Stimulated activated memory B cell treated with anti-CD40 and anti-IgM and Interleukin-4, amounts not matched to agents 10 μg/mL and 1 μg/mL and 100 μg/mL, for 72 hours (primary cell): ENCODE data around the gene BET1L.
"Not testable (repeated sequence)": the region's sequence is repeated elsewhere in the genome, so short reads cannot be mapped to it uniquely, and the experiment has no call there.

Experiments
- ATAC-seq: fragments of 150-1000 bp; cut with Tn5 transposase; 2 replicates; pipeline ENCODE4 v1.10.0; 2021
- H3K27ac Mint-ChIP-seq: one replicate; pipeline ENCODE4 v1.8.0; 2022; ENCODE audit warnings: mild to moderate bottlenecking, mixed read lengths
- H3K27me3 Mint-ChIP-seq: one replicate; pipeline ENCODE4 v1.8.0; 2022; ENCODE audit warnings: mixed read lengths
- H3K36me3 Mint-ChIP-seq: one replicate; pipeline ENCODE4 v1.8.0; 2022; ENCODE audit warnings: mixed read lengths
- H3K4me1 Mint-ChIP-seq: one replicate; pipeline ENCODE4 v1.8.0; 2022; ENCODE audit warnings: mixed read lengths
- H3K4me3 Mint-ChIP-seq: one replicate; pipeline ENCODE4 v1.8.0; 2022; ENCODE audit warnings: mild to moderate bottlenecking, moderate library complexity, mixed read lengths
- H3K9me3 Mint-ChIP-seq: one replicate; pipeline ENCODE4 v1.8.0; 2022; ENCODE audit warnings: mixed read lengths

BET1L gene

GRCh38 chr11:207208-207862 lies at the start of gene BET1L, which contains the start of gene RIC8A:
Gene BET1L, minus strand, starts transcription at chr11:207399. Its CDS starts 78 bp downstream, at chr11:207321.
Gene RIC8A, plus strand, starts transcription at chr11:207708. Its CDS starts 1,147 bp downstream, at chr11:208855.
- H3K9me3 Mint-ChIP-seq = no peaks in the 10 kb centered on the region
- peak within 1 kb of the TSS; percentile 93 for H3K27ac Mint-ChIP-seq
- peak within 1 kb of the TSS; percentile 87 for H3K4me3 Mint-ChIP-seq
- H3K27me3 Mint-ChIP-seq = no peaks in the 10 kb centered on the region
- peak; percentile 94 for ATAC-seq
- H3K36me3 Mint-ChIP-seq = peaks cover 36% of the 10 kb centered on the region
- peaks cover 54% of the 10 kb centered on the region for H3K4me1 Mint-ChIP-seq

DNA sequence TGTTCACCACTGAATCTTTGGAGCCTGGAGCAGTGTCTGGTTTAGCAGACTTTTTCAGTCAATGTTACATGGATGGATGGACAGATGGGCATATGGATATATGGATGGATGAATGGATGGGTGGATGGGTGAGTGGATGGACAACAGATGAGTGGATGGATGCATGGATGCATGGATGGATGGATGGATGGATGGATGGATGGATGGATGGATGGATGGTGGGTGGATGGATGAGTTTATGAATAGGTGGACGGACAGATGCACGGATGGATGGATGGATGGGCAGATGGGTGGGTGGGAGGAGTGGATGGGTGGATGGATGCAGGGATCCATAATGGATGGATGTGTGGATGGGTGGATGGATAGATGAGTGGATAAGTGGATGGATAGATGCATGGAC lies 48.6 kb upstream of the BET1L start:
- peaks cover 6% of the 10 kb centered on the region for H3K9me3 Mint-ChIP-seq
- H3K4me3 Mint-ChIP-seq = no peak overlapping the region
- H3K27me3 Mint-ChIP-seq = no peaks in the 10 kb centered on the region
- H3K27ac Mint-ChIP-seq = peak overlapping the region; percentile 84
- H3K4me1 Mint-ChIP-seq = peaks cover 34% of the 10 kb centered on the region
- peaks cover 33% of the 10 kb centered on the region for H3K36me3 Mint-ChIP-seq
- no peak for ATAC-seq

- H3K9me3 Mint-ChIP-seq = peaks cover 5% of the 10 kb centered on the region
- H3K4me1 Mint-ChIP-seq = peaks cover 34% of the 10 kb centered on the region
- no peaks in the 10 kb centered on the region for H3K27me3 Mint-ChIP-seq
- no peak overlapping the region for H3K4me3 Mint-ChIP-seq
- no peak for ATAC-seq
- H3K36me3 Mint-ChIP-seq = peaks cover 35% of the 10 kb centered on the region
- peak overlapping the region; percentile 84 for H3K27ac Mint-ChIP-seq
These were observed 48.0 kb upstream of the BET1L start for GRCh38 chr11:255176-255575.

- Mint-ChIP-seq H3K4me1 (peaks cover 36% of the 10 kb centered on the region), H3K9me3 (peaks cover 5% of the 10 kb centered on the region), H3K36me3 (peaks cover 46% of the 10 kb centered on the region), H3K27ac (peak overlapping the region; percentile 78), H3K4me3 (no peak overlapping the region), H3K27me3 (no peaks in the 10 kb centered on the region)
- no peak for ATAC-seq
These were observed 46.7 kb upstream of the BET1L start for GRCh38 chr11:253886-254270.

DNA sequence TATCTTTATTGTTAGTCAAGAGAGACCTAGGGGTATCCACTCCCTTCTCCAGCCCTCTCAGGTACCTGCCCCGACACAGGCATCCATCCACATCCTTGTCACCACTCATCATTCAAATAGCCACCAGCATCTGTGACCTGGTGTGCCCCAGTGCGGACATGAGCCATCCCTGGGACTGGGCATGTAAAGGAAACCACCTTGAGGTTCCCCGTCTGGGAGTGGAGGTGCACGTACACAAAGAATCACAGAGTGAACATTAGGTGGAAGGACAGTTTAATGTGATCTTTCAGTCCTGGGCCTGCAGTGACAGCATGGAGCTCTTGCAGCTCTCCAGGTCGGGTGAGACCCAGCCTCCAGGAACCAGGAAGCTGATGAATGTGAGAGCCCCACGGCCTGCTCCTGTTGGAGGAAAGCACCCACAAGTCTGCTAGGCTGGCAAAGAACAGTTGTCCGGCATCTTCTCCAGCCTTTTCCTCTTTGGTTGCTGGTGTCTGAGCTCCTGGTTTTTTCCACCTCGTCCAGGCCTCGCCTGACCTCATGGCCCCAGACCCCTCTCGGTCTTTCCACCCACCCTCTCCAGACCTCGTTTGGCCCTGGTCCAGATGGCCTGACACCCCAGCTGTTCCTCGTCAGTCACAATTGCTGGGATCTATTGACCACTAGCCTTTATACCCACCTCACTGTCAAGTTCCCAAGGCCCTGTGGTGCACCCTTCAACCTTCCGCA lies 46.1 kb upstream of the BET1L start:
- peaks cover 34% of the 10 kb centered on the region for H3K4me1 Mint-ChIP-seq
- ATAC-seq = no peak
- H3K4me3 Mint-ChIP-seq = no peak overlapping the region
- H3K9me3 Mint-ChIP-seq = peaks cover 5% of the 10 kb centered on the region
- H3K36me3 Mint-ChIP-seq = peaks cover 51% of the 10 kb centered on the region
- no peaks in the 10 kb centered on the region for H3K27me3 Mint-ChIP-seq
- H3K27ac Mint-ChIP-seq = peak overlapping the region; percentile 78

GRCh38 chr11:252666-253065 lies 45.5 kb upstream of the BET1L start:
- no peak for ATAC-seq
- Mint-ChIP-seq H3K27ac (peak overlapping the region; percentile 78), H3K36me3 (peaks cover 51% of the 10 kb centered on the region)

GRCh38 chr11:251550-251949 lies 44.4 kb upstream of the BET1L start:
- ATAC-seq = no peak
- Mint-ChIP-seq H3K9me3 (peaks cover 5% of the 10 kb centered on the region), H3K4me3 (no peak overlapping the region), H3K4me1 (peaks cover 17% of the 10 kb centered on the region), H3K36me3 (peaks cover 60% of the 10 kb centered on the region), H3K27ac (no peak overlapping the region), H3K27me3 (no peaks in the 10 kb centered on the region)

More at GRCh38 chr11:252666-253065, 45.5 kb upstream of the BET1L start:
- Mint-ChIP-seq H3K27me3 (no peaks in the 10 kb centered on the region), H3K9me3 (peaks cover 5% of the 10 kb centered on the region), H3K4me1 (peaks cover 28% of the 10 kb centered on the region), H3K4me3 (no peak overlapping the region)

- Mint-ChIP-seq H3K9me3 (peaks cover 2% of the 10 kb centered on the region), H3K36me3 (peaks cover 67% of the 10 kb centered on the region), H3K27me3 (no peaks in the 10 kb centered on the region), H3K4me1 (peaks cover 10% of the 10 kb centered on the region), H3K4me3 (no peak overlapping the region), H3K27ac (no peak overlapping the region)
- ATAC-seq = peak; percentile 86
These were observed 43.6 kb upstream of the BET1L start for GRCh38 chr11:250740-251299.

DNA sequence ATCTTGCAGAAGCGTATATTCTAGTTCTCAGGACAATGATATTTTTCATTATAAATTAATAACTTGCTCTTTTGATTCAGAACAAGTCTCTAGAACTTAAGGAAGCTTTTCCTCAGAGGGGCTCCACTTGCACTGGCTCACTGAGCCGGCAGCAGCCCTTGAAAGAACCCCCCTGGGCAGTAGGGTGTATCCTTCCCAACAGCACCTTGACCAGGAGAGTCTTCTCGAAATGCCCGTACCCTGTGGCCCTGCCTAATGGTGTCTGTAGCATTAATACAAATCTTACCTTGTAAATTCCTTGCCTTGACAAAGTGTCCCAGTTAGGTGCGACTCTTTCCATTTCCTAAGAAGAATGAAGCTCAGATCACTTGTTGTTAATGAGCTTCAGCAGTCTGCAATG lies 43.1 kb upstream of the BET1L start:
- Mint-ChIP-seq H3K27ac (no peak overlapping the region), H3K4me1 (peaks cover 10% of the 10 kb centered on the region), H3K36me3 (peaks cover 72% of the 10 kb centered on the region), H3K4me3 (no peak overlapping the region), H3K9me3 (no peaks in the 10 kb centered on the region), H3K27me3 (no peaks in the 10 kb centered on the region)
- no peak for ATAC-seq

DNA sequence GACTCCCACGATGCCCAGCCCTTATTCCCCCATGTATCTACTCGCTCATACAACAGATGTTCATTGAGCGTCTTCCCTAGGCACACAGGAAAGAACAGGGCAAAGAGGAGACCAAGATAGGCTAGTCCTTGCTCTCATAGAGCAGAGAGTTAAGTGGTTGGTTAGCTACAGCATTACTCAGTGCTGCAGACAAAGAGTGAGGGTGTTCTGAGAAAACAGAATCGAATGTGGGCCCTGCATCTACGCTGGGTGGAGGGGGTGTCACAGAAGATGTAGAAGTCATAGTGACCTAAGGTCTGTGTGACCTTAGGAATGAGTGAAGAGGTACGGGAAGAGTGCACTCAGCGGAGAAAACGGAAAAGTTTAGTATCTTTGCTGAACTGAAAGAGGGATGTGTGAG lies 41.9 kb upstream of the BET1L start:
- H3K27ac Mint-ChIP-seq = no peak overlapping the region
- no peak overlapping the region for H3K4me3 Mint-ChIP-seq
- peaks cover 12% of the 10 kb centered on the region for H3K4me1 Mint-ChIP-seq
- no peaks in the 10 kb centered on the region for H3K9me3 Mint-ChIP-seq
- peaks cover 75% of the 10 kb centered on the region for H3K36me3 Mint-ChIP-seq
- no peaks in the 10 kb centered on the region for H3K27me3 Mint-ChIP-seq
- ATAC-seq = no peak

GRCh38 chr11:244376-244775 lies 37.2 kb upstream of the BET1L start:
- Mint-ChIP-seq H3K4me1 (peaks cover 31% of the 10 kb centered on the region), H3K9me3 (no peaks in the 10 kb centered on the region), H3K4me3 (no peak overlapping the region), H3K27ac (no peak overlapping the region), H3K36me3 (peaks cover 63% of the 10 kb centered on the region), H3K27me3 (no peaks in the 10 kb centered on the region)
- ATAC-seq = no peak

DNA sequence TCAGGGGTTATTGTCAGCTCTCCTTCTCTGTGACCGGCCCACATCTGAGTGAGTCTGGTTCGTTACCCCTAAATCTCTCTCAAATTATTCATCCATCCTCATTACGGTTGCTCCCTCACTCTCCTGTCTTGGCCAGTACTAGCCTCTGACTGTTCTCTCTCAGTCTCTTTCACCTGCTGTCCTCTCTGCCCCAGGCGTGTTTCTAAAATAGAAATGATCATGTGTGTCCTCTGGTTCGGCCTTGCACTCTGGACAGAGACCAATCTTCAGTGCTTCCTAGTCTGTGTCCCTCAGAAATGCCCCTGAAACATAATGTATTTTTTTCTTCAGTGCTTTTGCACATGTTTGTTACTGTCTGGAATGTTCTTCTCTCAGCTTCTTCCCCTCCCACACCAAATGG lies 34.4 kb upstream of the BET1L start:
- H3K27me3 Mint-ChIP-seq = no peaks in the 10 kb centered on the region
- ATAC-seq = no peak
- peak overlapping the region; percentile 16 for H3K27ac Mint-ChIP-seq
- peaks cover 44% of the 10 kb centered on the region for H3K36me3 Mint-ChIP-seq
- no peak overlapping the region for H3K4me3 Mint-ChIP-seq
- H3K4me1 Mint-ChIP-seq = peaks cover 50% of the 10 kb centered on the region
- H3K9me3 Mint-ChIP-seq = no peaks in the 10 kb centered on the region

- Mint-ChIP-seq H3K27ac (no peak overlapping the region), H3K27me3 (no peaks in the 10 kb centered on the region), H3K4me3 (no peak overlapping the region), H3K9me3 (no peaks in the 10 kb centered on the region), H3K36me3 (peaks cover 32% of the 10 kb centered on the region), H3K4me1 (peaks cover 52% of the 10 kb centered on the region)
- no peak for ATAC-seq
These were observed 33.1 kb upstream of the BET1L start for GRCh38 chr11:240315-240714.

GRCh38 chr11:238346-238745 lies 31.1 kb upstream of the BET1L start:
- ATAC-seq, H3K27me3 Mint-ChIP-seq, H3K9me3 Mint-ChIP-seq: not testable (repeated sequence)
- Mint-ChIP-seq H3K4me1 (peaks cover 53% of the 10 kb centered on the region), H3K27ac (peak overlapping the region; percentile 39), H3K4me3 (peak overlapping the region; percentile 27), H3K36me3 (peaks cover 26% of the 10 kb centered on the region)

DNA sequence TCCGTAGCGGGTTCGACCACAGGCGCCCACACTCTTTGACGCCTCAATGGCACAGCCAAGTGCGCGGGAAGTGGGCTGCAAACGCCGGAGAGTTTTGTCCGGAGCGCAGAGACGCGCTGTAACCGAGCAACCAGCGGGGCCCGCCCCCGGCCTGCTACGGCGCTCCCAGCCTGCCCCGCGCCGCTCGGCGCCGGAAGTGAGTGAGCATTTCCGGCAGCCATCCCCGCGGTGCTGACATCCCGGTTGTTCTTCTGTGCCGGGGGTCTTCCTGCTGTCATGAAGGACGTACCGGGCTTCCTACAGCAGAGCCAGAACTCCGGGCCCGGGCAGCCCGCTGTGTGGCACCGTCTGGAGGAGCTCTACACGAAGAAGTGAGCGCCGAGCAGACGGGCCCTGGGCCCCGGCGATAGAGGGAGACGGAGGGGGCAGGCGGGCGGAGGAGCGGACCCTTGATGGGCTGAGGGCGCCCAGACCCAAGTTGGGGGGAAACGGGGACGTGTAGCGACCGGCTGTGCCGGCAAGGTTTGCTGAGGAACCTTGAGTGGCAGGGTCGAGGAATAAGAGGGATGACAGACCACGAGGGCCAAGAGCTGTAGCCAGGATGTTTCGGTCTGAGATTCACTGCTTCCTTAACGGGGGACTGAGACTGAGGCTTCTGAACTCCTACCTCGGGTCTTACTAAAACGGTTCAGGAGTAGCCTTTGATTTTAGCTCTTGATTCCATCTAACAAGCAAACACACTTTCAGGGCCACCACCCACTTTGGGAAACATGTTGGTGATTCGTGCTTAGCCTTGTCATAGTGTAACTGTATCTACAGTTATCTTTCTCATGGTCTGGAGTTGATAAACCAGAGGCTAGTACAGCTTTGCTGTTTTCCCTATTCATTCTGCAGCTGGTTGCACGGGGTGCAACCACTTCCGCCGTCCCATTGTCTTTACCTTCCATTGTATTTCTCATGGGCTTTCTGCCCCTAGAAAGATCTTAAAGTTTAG lies 29.9 kb upstream of the BET1L start, which contains the start of gene PSMD13:
PSMD13 (plus strand) TSS at position 203 of the 994 bp plus-strand sequence; CDS start at position 277, 74 bp downstream.
- Mint-ChIP-seq H3K4me3 (peak within 1 kb of the TSS; percentile 99), H3K9me3 (no peaks in the 10 kb centered on the region), H3K27ac (peak within 1 kb of the TSS; percentile 96), H3K27me3 (no peaks in the 10 kb centered on the region), H3K4me1 (peaks cover 43% of the 10 kb centered on the region), H3K36me3 (peaks cover 23% of the 10 kb centered on the region)
- peak; percentile 94 for ATAC-seq
